MM.1S (cell line): ENCODE results near the gene PIAS2.

Experiments
- EZH2 ChIP-seq: fragments of 300-600 bp; sonication (generic); optimal IDR thresholded peaks from 2 replicates; pipeline ENCODE3; 2017; ENCODE audit warnings: low read depth, mild to moderate bottlenecking, antibody characterized with exemption, low read length, mixed read lengths
- EZH2phosphoT487 ChIP-seq: fragments of 300-600 bp; sonication (generic); IDR thresholded peaks from 2 replicates; pipeline ENCODE4 v1.6.1; 2018; ENCODE audit warnings: antibody characterized with exemption, low read length

DNA sequence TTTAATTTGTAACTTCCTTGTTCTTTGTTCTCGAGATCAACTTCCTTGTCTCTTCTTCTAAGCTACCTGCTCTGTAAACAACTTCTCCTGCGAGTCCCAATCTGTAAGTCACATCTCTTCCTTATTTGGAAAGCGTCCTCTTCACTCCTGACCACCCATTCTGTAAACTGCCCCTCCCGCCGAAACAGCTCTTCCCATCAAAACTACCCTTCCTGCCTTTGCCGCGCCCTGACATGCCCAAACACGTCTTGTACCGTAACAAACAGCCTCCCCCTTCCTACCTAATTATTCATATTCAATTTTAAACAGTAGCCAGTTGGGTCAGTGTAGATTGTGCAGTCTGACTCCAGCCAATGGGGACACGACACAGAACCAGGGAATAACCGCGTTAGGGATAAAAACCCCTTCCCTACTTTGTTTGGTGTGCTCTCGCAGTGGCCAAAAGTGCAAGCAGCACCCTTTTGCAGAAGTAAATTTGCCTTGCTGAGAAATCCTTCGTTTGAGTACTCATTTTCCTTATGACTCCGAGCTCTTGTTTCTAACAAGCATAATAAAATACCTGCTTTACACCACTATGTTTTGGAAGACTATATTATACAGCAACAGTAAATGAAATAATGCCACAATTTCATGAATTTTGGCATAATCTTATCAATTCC lies 39.8 kb downstream of the PIAS2 start:
- TF ChIP-seq EZH2 (no peak), EZH2phosphoT487 (no peak)
